H1 (cell line): ENCODE measurements around the gene POLR3GL. TPM values are rescaled to one million over a fixed set of nuclear protein-coding genes. Genes with fewer than 3 reads are reported as not detected.

Experiments
- BRCA1 ChIP-seq: IDR thresholded peaks from 2 replicates; pipeline ENCODE4 v1.6.1; 2012; ENCODE audit warnings: low read depth, low read length, improper control_type of control experiment
- CBX8 ChIP-seq: fragments of 300-800, 300-1000 bp; sonication (generic); IDR thresholded peaks from 2 replicates; pipeline ENCODE4 v1.7.1; 2016; ENCODE audit warnings: low read depth, low read length, borderline replicate concordance
- CEBPB ChIP-seq: IDR thresholded peaks from 2 replicates; pipeline ENCODE4 v1.6.1; 2012; ENCODE audit warnings: low read depth, low read length
- CHD1 ChIP-seq: IDR thresholded peaks from 2 replicates; pipeline ENCODE4 v1.6.1; 2012; ENCODE audit warnings: low read depth, low read length, improper control_type of control experiment
- CHD2 ChIP-seq: IDR thresholded peaks from 2 replicates; pipeline ENCODE4 v1.6.1; 2012; ENCODE audit warnings: low read length, improper control_type of control experiment
- EGR1 ChIP-seq: IDR thresholded peaks from 2 replicates; pipeline ENCODE4 v1.6.1; 2011; ENCODE audit warnings: low read depth, low read length, borderline replicate concordance
- EP300 ChIP-seq, 2 experiments: IDR thresholded peaks; 1 replicate in 1 of 2; 2 replicates in 1 of 2; pipeline ENCODE4 v1.6.1; 2011 to 2012; ENCODE audit warnings: low read depth in 2 of 2, low read length in 2 of 2, mild to moderate bottlenecking in 2 of 2, borderline replicate concordance in 1 of 2, inconsistent platforms in 1 of 2, moderate library complexity in 1 of 2
- FOSL1 ChIP-seq: IDR thresholded peaks from 2 replicates; pipeline ENCODE4 v1.6.1; 2011; ENCODE audit warnings: mild to moderate bottlenecking, low read depth, low read length, moderate library complexity; ENCODE audit not compliant: insufficient read depth
- GTF2F1 ChIP-seq: IDR thresholded peaks from 2 replicates; pipeline ENCODE4 v1.6.1; 2012; ENCODE audit warnings: low read depth, low read length, improper control_type of control experiment, borderline replicate concordance
- HDAC2 ChIP-seq, 2 experiments: fragments of 300-600 bp in 1 of 2; sonication (generic) in 1 of 2; IDR thresholded peaks; 2 replicates each; pipeline ENCODE4 v1.6.1; 2011 to 2012; ENCODE audit warnings: low read depth in 2 of 2, low read length in 2 of 2, mild to moderate bottlenecking in 2 of 2, moderate library complexity in 2 of 2, borderline replicate concordance in 1 of 2, inconsistent platforms in 1 of 2
- NANOG ChIP-seq: IDR thresholded peaks from 2 replicates; pipeline ENCODE4 v1.6.1; 2011; ENCODE audit warnings: low read length, low read depth, mild to moderate bottlenecking, inconsistent platforms; ENCODE audit not compliant: insufficient read depth, poor library complexity, severe bottlenecking
- POLR2AphosphoS5 ChIP-seq: IDR thresholded peaks from 2 replicates; pipeline ENCODE4 v1.6.1; 2011; ENCODE audit warnings: low read depth, low read length
- RAD21 ChIP-seq, 2 experiments: IDR thresholded peaks in 1 of 2; conservative IDR thresholded peaks in 1 of 2; 2 replicates each; pipeline ENCODE4 v1.6.1; 2011; ENCODE audit warnings: low read depth in 2 of 2, low read length in 2 of 2, improper control_type of control experiment in 1 of 2, inconsistent platforms in 1 of 2, mild to moderate bottlenecking in 1 of 2, moderate library complexity in 1 of 2
- RBBP5 ChIP-seq: IDR thresholded peaks from 2 replicates; pipeline ENCODE4 v1.7.1; 2012; ENCODE audit warnings: low read depth, mild to moderate bottlenecking, inconsistent platforms, low read length, moderate library complexity, borderline replicate concordance
- RFX5 ChIP-seq: IDR thresholded peaks from 2 replicates; pipeline ENCODE4 v1.6.1; 2011; ENCODE audit warnings: low read depth, low read length, improper control_type of control experiment, borderline replicate concordance
- SAP30 ChIP-seq: fragments of 300-600 bp; sonication (generic); IDR thresholded peaks from 2 replicates; pipeline ENCODE4 v1.7.1; 2012; ENCODE audit warnings: low read length, moderate library complexity, mild to moderate bottlenecking, inconsistent platforms; ENCODE audit not compliant: insufficient read depth, insufficient replicate concordance
- SUZ12 ChIP-seq: fragments of 200-600 bp; sonication (generic); IDR thresholded peaks from 2 replicates; pipeline ENCODE4 v1.6.1; 2012; ENCODE audit warnings: mild to moderate bottlenecking, inconsistent platforms, low read length, moderate library complexity, mixed read lengths
- TBP ChIP-seq: IDR thresholded peaks from 2 replicates; pipeline ENCODE4 v1.6.1; 2011; ENCODE audit warnings: low read depth, low read length, improper control_type of control experiment
- YY1 ChIP-seq: IDR thresholded peaks from 2 replicates; pipeline ENCODE4 v1.6.1; 2011; ENCODE audit warnings: low read depth, mild to moderate bottlenecking, low read length
- polyA plus RNA-seq, 7 experiments: library from polyadenylated mRNA; depleted of rRNA in 3 of 7; stranded (reverse) in 5 of 7; unstranded in 2 of 7; fragments of >200 nt in 5 of 7; fragments of 200-250 nt in 2 of 7; gene quantifications; 1 replicate in 5 of 7; 2 replicates in 1 of 7; 4 replicates in 1 of 7; pipeline versions ENCODE4 v1.2.1 to v1.2.3, GENCODE V29; 2011 to 2013; ENCODE audit warnings: missing spikeins in 2 of 7, mixed read lengths in 2 of 7
- total RNA-seq: library from RNA; stranded (reverse); fragmentation: NEBNext Ultra II Directional; extraction: Animal tissue kit (Norgen Biotek cat#: 25700); gene quantifications from 2 replicates; pipeline ENCODE4 v1.2.1, GENCODE V29; 2021
- TF ChIP-seq, protein P1 (sequence below): IDR thresholded peaks from 2 replicates; pipeline ENCODE4 v1.6.1; 2012; ENCODE audit warnings: low read length, inconsistent platforms

The POLR3GL gene
- total and polyA plus RNA-seq, 2 of the 8 experiments (the other 6 are each of a cell fraction or from before 2014, with no cell fraction given) = 3.1 to 3.9 TPM

DNA sequence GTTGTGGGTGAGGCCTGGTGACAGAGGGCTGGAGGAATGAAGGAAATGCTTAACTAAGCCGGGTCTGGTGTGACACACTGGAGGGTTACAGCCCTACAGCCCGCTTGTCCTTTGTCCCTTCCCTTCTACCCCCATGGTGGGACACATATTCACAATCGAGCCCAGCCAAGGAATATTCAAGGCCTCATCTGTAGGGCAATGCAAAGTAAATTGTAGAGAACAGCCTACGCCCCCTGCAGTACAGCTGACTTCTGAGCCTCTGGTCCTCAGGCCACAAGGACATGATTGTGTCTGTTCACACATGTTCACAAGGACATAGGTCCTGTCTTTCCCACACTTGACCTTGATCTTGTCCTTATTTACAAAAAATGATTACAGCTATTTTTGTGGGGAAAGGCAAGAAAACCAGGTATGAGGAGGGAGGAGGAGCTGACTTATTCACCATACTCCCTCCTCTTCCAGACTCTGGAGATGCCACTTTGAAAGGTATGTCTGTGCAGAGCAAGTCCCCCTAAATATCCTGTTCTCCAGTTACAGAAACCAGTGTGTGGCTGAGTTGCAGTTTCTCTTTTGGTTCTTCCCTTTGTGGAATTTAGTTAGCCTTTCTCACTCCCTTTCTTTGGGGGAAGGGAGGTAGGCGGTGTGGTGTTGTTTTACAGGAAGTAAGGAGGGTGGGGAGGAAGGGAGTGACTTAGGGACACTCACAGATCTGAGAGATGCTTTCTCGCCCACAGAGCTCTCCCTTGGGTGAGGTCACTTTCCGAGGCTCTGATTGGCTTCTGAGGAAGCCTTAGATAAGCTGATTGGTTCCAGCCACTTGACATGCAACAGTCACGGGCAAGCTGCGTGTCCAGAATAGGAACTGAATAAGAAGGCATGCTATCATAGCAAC is 14.6 kb downstream of the POLR3GL start (continued):
- TF ChIP-seq HDAC2 (IDR thresholded peaks at IDR 0.05; ENCODE audit: borderline replicate concordance in 1 of 2, low read depth in 2 of 2, low read length in 2 of 2) (no peak), RAD21 (IDR thresholded peaks at IDR 0.05 in 1 of 2, conservative IDR thresholded peaks at IDR 0.05 in 1 of 2; ENCODE audit: low read depth in 2 of 2, low read length in 2 of 2) (peak in 1 of 2 experiments; percentile 10; a peak in 1 of 4 replicates), FOSL1 (no peak), GTF2F1 (no peak), EP300 (IDR thresholded peaks at IDR 0.05; ENCODE audit: borderline replicate concordance in 1 of 2, low read depth in 2 of 2, low read length in 2 of 2) (peak in 1 of 2 experiments; percentile 65; a peak in 1 of 3 replicates), SUZ12 (no peak), CHD1 (no peak), BRCA1 (no peak), POLR2AphosphoS5 (peak; percentile 29; the same call in 1 of the 2 replicates), SAP30 (no peak), RBBP5 (peak; percentile 87), EGR1 (0 out of 2 replicates have a peak, but pooled peaks have one; percentile 9), NANOG (no peak), CEBPB (no peak; the same call in 1 of the 2 replicates), YY1 (no peak), CHD2 (no peak; the same call in 1 of the 2 replicates), TBP (peak; percentile 53), RFX5 (no peak), CBX8 (no peak)
- TF ChIP-seq, protein P1, sequence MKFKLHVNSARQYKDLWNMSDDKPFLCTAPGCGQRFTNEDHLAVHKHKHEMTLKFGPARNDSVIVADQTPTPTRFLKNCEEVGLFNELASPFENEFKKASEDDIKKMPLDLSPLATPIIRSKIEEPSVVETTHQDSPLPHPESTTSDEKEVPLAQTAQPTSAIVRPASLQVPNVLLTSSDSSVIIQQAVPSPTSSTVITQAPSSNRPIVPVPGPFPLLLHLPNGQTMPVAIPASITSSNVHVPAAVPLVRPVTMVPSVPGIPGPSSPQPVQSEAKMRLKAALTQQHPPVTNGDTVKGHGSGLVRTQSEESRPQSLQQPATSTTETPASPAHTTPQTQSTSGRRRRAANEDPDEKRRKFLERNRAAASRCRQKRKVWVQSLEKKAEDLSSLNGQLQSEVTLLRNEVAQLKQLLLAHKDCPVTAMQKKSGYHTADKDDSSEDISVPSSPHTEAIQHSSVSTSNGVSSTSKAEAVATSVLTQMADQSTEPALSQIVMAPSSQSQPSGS = peak; percentile 99
